ENCODE measurements around the gene HIGD2A. TPM values are rescaled to one million over a fixed set of nuclear protein-coding genes. Genes with fewer than 3 reads are reported as not detected.

HIGD2A gene
- total and polyA plus RNA-seq, 10 of the 15 experiments (the other 5 are each of a cell fraction or from before 2014, with no cell fraction given): 152 to 348 (median 194) TPM

GRCh38 chr5:176415952-176416924, 27.7 kb downstream of the HIGD2A start, which contains the start of gene CLTB (continued):
- TF ChIP-seq CUX1 (IDR thresholded peaks at IDR 0.05; ENCODE audit: insufficient replicate concordance, low read depth, low read length) (no peak), POU2F2 (IDR thresholded peaks at IDR 0.05; ENCODE audit: borderline replicate concordance, low read depth, low read length) (no peak), GABPA (IDR thresholded peaks at IDR 0.05; ENCODE audit: low read depth) (no peak), YY1 (IDR thresholded peaks at IDR 0.05; ENCODE audit: low read depth, low read length) (peak; percentile 83), HDAC6 (IDR thresholded peaks at IDR 0.05; ENCODE audit: unreplicated experiment) (no peak), HSF1 (IDR thresholded peaks at IDR 0.05; ENCODE audit: low read depth, low read length) (no peak), RBBP5 (conservative IDR thresholded peaks at IDR 0.05) (no peak), ZNF622 (IDR thresholded peaks at IDR 0.05) (no peak), NFIC (IDR thresholded peaks at IDR 0.05; ENCODE audit: low read depth, low read length) (no peak), CREM (IDR thresholded peaks at IDR 0.05; ENCODE audit: low read depth) (peak; percentile 83), YBX1 (IDR thresholded peaks at IDR 0.05) (no peak), ZBTB4 (CRISPR knock-in tag; IDR thresholded peaks at IDR 0.05) (no peak), MEF2A (IDR thresholded peaks at IDR 0.05; ENCODE audit: insufficient read depth, low read depth, low read length) (peak; percentile 61; the same call in 1 of the 2 replicates), SP1 (IDR thresholded peaks at IDR 0.05; ENCODE audit: low read depth, low read length) (peak; percentile 65), STAT3 (IDR thresholded peaks at IDR 0.05; ENCODE audit: low read depth, low read length) (no peak), CHD4 (IDR thresholded peaks at IDR 0.05) (no peak), RUNX3 (IDR thresholded peaks at IDR 0.05; ENCODE audit: low read length) (no peak)
- TF ChIP-seq, protein P1, sequence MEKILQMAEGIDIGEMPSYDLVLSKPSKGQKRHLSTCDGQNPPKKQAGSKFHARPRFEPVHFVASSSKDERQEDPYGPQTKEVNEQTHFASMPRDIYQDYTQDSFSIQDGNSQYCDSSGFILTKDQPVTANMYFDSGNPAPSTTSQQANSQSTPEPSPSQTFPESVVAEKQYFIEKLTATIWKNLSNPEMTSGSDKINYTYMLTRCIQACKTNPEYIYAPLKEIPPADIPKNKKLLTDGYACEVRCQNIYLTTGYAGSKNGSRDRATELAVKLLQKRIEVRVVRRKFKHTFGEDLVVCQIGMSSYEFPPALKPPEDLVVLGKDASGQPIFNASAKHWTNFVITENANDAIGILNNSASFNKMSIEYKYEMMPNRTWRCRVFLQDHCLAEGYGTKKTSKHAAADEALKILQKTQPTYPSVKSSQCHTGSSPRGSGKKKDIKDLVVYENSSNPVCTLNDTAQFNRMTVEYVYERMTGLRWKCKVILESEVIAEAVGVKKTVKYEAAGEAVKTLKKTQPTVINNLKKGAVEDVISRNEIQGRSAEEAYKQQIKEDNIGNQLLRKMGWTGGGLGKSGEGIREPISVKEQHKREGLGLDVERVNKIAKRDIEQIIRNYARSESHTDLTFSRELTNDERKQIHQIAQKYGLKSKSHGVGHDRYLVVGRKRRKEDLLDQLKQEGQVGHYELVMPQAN (conservative IDR thresholded peaks at IDR 0.05): peak; percentile 89
